C4-2B (cell line): ENCODE results near the gene GFM1.

Experiments
- ZFX ChIP-seq: fragments of 450-650 bp; IDR thresholded peaks from 2 replicates; pipeline ENCODE4 v1.6.1; 2017
- TF ChIP-seq, protein P1 (sequence below): fragments of 450-650 bp; conservative IDR thresholded peaks from 2 replicates; pipeline ENCODE4 v1.5.1; 2017; ENCODE audit warnings: mild to moderate bottlenecking

DNA sequence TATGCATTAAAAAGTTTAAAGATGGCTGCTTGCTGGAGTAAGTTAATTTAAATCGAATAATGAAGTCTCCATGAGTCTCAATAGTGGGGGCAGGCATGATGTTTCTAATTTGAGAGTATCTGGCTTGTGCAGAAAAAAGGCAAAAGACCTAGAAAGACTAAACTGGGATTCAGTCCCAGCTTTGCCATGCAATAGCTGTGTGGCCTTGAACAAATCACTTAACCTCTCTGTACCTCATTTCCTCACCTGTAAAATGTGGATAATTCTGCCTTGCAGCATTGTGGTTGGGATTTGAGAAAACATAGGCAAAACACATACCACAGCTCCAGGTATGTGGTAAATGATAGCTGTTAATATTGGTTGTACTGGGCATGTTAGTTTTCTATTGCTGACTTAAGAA is 19.5 kb downstream of the GFM1 start:
- TF ChIP-seq, protein P1, sequence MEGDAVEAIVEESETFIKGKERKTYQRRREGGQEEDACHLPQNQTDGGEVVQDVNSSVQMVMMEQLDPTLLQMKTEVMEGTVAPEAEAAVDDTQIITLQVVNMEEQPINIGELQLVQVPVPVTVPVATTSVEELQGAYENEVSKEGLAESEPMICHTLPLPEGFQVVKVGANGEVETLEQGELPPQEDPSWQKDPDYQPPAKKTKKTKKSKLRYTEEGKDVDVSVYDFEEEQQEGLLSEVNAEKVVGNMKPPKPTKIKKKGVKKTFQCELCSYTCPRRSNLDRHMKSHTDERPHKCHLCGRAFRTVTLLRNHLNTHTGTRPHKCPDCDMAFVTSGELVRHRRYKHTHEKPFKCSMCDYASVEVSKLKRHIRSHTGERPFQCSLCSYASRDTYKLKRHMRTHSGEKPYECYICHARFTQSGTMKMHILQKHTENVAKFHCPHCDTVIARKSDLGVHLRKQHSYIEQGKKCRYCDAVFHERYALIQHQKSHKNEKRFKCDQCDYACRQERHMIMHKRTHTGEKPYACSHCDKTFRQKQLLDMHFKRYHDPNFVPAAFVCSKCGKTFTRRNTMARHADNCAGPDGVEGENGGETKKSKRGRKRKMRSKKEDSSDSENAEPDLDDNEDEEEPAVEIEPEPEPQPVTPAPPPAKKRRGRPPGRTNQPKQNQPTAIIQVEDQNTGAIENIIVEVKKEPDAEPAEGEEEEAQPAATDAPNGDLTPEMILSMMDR, result no peak
- TF ChIP-seq ZFX, result no peak
